ENCODE data around the gene PTOV1.
"Not testable (repeated sequence)": the region's sequence is repeated elsewhere in the genome, so short reads cannot be mapped to it uniquely, and the experiment has no call there.

PTOV1 gene

DNA sequence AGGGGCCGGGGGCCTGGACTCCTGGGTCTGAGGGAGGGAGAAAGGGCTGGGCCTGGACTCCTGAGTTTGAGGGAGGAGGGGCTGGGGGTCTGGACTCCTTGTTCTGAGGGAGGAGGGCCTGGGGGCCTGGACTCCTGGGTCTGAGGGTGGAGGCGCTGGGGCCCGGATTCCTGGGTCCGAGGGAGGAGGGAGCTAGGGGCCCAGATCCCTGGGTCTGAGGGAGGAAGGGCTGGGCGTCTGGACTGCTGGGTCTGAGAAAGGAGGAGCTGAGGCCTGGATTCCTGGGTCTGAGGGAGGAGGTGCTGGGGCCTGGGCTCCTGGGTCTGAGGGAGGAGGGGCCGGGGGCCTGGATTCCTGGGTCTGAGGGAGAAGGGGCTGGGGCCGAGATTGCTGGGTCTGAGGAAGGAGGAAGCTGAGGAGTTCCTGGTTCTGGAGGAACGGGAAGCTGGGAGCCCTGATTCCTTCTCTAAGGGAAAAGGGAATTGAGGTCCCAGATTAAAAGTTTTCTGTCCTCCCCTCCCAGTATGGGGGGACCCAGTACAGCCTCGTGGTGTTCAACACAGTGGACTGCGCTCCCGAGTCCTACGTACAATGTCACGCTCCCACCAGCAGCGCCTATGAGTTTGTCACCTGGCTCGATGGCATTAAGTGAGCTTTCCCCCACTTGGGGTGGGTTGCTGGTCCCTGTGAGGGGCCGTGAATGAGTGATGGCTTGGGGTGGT is 32.1 kb upstream of the PTOV1 start:
- peak; percentile 8 to 10 for DNase-seq

DNA sequence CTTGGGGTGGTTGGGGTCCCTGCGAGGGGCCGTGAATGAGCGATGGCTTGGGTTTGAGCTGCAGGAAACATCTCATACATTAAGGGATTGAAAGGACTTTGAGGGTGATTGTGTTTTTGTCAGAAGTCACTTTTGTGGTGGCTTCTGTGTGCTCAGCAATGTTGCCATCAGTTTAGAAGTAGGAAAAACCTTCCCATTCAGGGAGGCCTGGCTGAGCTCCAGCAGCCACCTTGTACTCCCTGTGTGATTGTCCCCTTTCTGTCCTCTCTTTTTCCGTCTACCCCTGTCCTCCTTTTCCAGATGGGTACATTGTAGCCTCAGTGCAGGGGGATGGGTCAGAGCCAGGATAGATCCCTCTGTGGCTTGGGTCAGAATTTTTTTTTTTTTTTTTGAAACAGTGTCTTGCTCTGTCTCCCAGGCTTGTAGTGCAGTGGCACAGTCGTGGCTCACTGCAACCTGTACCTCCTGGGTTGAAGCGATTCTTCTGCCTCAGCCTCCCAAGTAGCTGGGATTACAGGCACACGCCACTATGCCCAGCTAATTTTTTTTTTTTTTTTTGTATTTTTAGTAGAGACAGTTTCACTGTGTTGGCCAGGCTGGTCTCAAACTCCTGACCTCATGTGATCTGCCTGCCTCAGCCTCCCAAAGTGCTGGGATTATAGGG is 31.4 kb upstream of the PTOV1 start:
- not testable (repeated sequence) for DNase-seq

DNA sequence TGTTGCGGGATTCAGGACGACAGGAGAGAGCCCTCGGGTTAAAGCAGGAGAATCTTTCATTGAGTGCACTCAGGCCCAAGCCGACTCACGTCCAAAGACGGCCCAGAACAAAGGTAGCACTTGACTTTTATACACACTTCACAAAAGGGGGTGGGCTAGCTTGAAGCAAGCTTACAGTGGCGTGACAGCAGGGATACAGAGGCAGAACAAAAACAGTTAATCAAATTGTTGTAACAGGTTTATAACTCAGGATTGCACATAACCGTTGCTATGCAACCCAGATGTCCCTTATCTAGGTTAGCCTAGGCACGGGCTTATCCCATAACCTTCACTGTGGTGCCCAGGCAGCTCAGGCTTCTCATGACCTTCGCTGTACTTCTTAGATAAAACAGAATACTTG is 30.8 kb upstream of the PTOV1 start:
- no peak for DNase-seq

DNA sequence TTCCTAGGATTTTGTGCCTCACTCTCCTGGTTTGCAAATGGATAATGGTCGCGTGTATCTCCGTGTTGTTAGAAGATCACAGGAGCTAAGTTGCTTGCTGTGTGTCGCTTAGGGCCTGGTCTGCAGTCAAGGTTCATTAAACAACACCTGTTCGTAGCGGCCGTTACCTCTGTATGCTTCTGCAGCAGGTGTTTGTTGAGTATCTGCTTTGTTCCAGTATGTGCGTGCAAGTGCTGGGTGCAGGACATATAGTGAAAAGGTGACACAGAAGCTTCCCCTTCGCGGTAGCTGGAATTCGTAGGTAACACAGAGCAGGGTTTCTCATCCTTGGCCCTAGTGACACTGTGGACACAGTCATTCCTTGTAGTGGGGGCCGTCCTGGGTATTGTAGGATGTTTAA is 27.5 kb upstream of the PTOV1 start:
- DNase-seq = no peak

DNA sequence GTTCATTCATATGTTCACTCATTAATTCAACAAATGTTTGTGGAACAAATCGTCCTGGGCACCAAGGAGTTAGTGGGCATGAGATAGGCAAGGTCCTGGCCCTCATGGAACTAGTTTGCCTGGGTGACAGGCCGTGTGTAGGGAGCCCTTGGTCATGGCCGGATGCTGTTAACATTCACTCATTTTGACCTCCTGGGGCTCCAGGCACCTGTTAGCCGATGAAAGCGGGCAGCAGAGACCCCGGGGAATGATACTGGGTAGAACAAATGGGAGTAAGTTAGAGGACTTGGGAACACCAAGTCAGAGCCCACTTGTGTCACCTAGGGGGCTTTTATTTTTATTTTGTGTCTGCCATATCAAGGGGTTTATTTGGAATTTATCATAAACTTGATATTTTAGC is 26.3 kb upstream of the PTOV1 start:
- no peak for DNase-seq

DNA sequence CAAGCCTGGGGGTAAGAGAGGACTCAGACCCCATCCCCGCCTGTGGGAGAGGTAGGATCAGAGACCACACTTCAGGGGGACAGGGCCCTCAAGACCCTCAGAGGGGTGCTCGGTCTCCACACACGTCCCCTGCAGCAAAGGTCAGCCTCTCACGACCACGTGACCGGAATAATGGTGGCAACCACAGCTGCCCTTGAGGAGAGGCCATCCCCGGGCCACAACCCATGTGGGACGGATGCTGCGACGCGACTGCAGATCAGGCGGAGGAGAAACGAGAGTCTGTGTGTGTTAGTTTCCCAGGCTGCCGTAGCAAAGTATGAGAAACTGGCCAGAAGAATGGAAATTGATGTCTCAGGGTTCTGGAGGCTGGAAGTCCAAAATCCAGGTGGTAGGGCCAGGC is 23.9 kb upstream of the PTOV1 start:
- no peak for DNase-seq

DNA sequence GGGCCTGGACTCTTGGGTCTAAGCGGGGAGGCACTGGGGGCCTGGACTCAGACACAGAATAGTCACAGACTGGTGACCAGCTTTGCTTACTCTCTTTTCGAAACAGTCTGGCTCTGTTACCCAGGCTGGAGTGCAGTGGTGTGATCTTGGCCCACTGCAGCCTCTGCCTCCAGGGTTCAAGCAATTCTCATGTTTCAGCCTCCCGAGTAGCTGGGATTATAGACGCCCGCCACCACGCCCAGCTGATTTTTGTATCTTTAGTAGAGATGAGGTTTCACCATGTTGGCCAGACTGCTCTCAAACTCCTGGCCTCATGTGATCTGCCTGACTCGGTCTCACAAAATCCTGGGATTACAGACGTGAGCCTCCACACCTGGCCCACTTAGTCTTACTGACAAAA is 21.8 kb upstream of the PTOV1 start:
- no peak for DNase-seq

DNA sequence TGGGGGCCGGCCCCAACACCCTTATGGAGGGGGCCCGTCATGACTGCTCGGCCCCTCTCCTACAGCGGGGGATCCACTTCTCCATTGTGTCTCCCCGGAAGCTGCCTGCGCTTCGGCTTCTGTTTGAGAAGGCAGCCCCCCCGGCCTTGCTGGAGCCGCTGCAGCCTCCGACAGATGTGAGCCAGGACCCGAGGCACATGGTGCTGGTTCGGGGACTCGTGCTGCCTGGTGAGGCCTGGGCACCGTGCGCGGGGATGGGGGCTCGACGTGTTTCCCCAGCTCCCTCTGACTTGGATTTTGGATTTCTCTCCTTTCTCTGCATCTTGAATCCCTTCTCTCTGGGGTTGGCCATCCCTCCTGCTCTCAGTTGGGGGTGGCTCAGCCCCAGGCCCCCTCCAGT is 21.2 kb upstream of the PTOV1 start:
- no peak for DNase-seq

DNA sequence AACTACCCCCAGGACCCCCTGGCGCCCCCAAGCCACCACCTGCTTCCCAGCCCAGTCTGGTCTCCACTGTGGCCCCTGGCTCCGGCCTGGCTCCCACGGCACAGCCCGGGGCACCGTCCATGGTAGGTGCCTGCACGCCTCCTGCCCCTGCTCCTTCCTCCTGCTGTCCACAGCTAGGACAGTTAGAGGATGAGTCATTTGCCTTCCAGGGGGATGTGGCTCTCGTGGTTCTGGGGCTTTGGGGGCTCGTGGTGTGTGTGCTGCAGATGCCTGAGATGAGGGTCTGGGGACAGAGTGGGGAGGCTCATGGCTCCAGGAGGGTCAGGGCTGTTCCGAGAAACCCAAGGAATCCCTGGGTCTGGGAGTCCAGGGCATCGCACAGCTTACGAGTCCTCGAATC is 20.2 kb upstream of the PTOV1 start:
- no peak for DNase-seq

DNA sequence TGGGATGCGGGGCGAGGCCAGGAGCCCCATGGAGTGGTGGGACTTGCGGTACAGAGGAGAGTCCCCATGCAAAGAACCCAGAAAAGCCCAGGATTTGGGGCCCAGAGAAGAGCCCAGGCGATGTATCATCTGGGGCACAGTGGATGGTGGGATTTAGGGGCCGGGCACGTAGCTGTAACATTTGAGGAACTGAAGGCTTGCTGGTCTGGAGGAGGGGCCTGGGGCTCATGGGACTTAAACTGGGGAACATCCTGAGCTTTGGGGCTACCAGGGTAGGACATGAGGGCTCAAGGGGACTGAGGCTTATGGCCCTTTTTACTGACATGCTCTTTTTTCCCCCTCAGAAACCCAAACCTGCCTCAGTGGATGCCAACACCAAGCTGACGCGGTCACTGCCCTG is 19.4 kb upstream of the PTOV1 start:
- DNase-seq = no peak

DNA sequence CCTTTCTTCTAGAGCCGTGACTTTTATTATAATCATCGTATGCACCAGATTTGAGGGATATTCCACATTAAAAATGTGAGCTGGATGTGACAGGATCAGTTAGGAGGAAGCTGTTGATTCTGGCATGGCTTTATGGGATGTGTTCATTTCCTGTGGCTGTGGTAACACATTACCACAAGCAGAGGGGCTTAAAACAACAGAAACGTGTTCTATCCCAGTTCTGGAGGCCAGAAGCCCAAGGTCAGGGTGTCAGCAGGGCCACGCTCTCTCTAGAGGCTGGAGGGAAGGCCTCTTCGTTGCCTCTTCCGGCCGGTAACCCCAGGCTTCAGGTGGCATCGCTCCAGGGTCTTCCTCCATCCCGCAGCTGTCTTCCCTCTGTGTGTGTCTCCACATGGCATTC is 18.4 kb upstream of the PTOV1 start:
- DNase-seq = no peak

DNA sequence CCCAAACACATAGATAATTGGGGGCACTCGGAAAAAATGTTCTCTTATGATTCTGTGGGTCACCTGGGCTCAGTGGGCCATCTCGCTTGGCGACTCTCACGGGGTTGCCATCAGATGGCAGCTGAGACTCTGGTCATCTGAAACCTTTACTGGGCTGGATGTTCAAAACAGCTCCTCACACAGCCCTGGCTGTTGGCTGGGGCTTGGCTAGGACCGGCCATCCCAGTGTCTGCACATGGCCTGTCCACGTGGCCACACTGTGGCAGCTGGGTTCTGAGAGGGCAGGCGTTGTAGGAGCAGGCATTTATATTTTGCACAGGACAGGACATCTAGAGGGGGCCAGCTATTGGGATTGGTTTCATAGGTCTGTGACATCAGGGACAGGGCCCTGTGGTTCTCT is 17.4 kb upstream of the PTOV1 start:
- DNase-seq = no peak

DNA sequence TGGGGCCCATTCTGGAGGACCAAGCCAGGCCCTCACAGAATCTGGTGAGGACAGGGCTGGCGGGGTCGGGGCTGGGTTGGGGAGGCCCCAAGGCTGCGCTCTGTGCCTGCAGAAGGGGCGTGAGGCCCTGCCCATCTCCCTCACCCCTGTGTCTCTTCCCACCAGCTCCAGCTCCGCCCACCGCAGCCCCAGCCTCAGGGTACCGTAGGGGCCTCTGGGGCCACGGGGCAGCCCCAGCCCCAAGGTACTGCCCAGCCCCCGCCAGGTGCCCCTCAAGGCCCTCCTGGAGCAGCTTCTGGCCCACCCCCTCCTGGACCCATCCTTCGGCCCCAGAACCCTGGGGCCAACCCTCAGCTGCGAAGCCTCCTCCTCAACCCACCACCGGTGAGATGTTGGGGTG is 15.4 kb upstream of the PTOV1 start:
- DNase-seq = no peak

DNA sequence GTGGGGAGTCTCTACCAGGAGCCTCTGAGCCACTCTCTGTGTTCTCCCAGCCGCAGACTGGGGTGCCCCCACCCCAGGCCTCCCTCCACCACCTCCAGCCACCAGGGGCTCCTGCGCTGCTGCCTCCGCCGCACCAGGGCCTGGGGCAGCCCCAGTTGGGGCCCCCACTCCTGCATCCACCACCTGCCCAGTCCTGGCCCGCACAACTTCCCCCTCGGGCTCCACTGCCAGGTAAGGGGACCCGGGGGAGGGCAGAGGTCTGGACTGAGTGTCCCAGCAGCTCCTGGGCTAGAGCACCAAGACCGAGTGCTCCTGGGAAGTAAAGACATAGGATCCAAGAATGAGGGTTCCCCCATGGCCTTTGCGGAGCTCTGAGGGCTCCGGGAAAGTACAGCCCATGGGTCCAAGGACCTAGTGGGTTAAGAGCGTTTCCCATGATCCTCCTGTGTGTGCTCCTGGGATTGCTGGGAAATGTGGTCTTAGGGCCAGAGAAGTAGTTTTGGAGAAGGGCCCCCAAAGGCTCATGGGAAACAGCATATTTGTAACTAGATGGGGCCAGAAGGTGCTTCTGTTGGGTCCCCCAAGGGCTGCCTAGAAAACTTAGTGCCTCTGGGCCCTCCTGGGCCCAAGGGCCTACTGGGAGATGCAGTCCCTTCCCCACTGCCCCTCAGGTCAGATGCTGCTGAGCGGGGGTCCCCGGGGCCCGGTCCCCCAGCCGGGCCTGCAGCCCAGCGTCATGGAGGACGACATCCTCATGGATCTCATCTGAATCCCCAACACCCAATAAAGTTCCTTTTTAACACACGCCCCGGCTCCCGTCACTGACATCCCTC is 14.6 kb upstream of the PTOV1 start:
- DNase-seq = no peak

DNA sequence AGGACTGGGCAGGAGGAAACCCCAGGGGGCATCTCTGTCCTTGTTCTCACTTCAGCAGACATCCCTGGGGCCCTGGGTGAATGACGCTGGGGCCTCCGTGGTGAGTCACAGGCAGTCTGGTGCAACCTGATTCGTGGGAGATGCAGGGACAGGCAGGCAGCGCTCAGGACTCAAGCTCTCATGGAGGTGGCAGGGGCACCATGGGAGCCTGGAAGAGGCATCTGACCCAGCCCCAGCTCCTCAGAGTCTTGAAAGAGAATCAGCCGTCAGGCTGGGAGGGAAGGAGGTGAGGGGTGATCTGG is 14.0 kb upstream of the PTOV1 start:
- no peak for DNase-seq

DNA sequence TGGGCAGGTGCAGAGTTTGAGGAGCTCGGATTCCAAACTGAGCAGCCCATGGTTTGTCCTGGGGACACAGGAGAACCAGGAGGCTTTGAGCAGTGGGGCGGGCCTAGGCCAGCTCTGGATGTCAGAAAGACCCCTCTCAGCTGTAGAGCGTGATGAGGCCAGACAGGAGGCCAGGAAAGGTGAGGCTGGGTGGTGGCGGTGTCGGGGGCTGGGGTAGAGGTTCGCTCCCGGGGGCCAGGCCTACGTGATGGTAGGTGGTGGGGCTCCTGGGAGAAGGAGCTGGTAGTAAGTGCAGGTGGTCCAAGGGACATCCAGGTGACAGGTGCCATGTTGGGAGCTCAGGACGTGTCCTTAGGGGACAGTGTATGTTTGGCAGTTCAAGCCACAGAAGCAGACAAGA is 13.5 kb upstream of the PTOV1 start:
- DNase-seq = no peak

DNA sequence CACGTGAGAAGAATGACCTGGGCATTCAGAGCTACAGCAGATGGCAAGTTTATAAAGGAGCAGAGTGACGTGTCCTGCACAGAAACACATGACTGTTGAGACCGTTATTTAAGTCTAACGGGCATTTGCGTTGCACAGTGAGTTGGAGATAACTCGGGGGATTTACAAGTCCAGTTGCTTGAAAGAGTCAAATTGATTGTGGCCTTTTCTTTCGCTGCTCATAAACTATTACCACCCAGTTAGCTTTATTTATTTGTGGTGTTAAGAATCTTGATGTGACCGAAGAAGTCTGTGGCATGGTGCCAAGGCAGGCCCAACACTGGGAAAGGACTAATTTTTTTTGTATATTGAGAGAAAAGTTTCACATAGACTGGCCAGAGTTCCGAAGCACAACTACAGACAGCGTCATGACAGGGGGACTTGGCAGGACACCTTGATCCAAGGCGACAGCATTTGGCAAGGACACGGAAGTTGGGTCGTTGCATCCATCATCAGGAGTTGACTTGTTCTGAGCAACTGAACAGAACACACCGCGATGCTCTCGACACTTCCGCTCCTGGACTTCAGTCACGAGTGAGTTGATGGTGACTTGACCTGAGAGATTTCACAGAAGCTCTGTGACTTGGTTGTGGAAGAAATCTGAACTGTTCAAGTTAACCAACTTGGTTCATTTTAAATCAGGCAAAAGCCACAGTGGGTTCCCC is 11.9 kb upstream of the PTOV1 start:
- no peak for DNase-seq

DNA sequence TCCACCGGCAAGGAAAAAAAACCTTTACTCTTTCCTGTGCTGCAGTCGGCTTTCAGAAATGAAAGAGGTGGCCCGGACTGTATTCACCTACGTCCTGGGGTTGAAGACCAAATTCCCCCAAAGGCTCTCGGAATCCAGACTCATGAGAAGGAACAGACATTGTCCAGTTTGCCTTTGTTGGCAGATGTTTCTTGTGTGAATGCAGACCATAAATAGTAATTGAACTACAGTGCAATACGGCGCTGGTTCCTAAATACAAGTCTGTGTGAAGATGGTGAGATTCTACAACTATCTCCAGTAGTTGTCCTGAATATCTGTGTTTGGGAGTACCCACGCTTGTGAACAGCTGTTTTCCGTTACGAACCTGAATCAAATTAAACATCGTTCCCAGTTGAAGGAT is 11.2 kb upstream of the PTOV1 start:
- no peak for DNase-seq

DNA sequence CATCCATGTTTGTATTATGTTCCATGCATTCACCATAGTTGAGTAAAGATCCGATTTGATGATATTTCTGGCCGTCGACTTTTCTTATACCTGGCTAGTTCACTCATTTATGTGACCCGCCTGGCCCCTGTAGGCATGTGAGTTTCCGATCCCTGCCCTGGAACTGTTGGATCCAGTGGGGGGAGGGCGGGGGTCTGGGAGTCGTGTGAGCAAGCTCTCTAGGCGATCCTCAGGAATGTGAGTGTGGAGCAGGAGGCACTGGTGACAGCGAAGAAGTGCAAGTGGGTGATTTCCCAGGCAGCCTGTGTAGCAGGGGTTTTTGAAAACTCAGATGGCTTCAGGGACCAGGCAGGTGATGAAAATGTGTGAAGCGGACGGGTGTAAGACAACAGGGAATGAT is 10.6 kb upstream of the PTOV1 start:
- DNase-seq = no peak

DNA sequence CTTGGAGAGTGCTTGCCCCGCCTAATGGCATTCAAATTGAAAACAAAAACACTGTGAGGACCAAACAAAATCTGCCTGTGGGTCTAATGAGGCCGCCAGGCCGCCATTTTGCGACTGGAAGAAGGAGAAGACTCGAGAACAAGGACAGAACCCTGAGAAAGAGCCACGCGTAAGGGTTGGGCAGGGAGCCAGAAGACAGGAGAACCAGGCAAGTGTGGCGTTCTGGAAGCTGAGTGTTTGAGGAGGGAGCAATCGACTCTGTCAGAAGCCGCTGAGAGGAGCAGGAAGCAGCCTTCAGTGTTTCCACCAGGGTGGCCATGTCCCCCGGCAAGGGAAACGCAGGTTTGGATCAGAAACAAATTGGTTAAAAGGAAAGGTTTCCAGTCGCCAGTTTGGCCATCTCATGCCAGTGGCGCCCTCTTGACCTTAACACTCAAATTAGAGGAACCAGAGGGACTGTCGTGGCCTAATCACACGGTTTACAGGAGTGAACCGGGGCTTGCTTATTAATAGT is 10.2 kb upstream of the PTOV1 start:
- no peak for DNase-seq

DNA sequence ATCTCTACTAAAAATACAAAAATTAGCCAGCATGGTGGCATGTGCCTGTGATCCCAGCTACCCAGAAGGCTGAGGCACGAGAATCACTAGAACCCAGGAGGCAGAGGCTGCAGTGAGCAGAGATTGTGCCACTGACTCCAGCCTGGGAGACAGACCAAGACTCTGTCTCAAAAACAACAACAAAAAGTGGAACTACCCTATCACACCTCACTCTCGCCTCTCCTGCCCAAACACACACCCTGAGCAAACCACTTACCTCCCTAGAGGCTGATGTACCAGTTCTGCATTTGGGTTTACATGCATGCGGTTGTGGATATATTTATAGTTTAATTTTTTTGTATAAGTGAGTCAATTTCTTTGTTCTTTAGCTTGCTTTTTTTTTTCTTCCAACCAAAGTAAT is 7.7 kb upstream of the PTOV1 start:
- no peak for DNase-seq

DNA sequence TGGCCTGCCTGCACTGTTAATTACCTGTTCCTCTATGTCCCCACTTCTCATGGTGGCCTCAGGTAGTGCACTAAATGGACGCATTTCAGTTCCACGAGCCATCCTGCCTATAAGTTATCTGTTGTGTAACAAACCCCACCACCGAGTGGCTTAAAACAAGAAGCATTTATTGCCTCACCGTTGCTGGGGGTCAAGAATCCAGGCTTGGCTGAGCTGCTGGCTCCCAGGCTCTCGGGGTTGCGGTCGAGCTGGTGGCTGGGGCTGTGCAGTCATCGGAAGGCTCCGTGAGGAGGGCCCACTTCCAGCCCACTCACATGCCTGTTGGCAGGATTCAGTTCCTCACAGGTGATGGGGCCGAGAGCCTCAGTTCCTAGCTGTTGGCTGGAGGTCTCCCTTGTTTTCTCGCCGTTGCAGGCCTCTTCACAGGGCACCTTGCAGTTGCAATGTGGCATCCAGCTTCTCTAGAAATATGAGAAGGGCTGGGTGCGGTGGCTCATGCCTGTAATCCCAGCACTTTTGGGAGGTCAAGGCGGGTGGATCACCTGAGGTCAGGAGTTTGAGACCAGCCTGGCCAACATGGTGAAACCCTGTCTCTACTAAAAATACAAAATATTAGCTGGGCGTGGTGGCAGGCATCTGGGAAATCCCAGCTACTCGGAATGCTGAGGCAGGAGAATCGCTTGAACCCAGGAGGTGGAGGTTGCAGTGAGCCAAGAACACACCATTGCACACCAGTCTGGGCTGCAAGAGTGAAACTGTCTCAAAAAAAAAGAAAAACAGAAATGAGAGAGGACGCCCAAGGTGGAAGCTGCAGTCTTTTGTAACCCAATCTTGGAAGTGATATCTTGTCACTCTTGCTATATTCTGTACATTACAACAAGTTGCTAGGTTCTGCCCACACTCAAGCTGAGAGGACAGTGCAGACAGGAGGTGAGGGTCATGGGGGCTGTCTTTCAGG is 6.5 kb upstream of the PTOV1 start:
- peak; percentile 18 to 49 for DNase-seq
